B cell (primary cell): ENCODE results near the gene SGTA. TPM values are rescaled to one million over a fixed set of nuclear protein-coding genes. Genes with fewer than 3 reads are reported as not detected.

Source experiments
- ATAC-seq: fragments of 200-7000 bp; cut with Tn5 transposase; one replicate; pipeline ENCODE4 v1.10.0; 2021; ENCODE audit warnings: low read depth, mild to moderate bottlenecking, moderate number of reproducible peaks, moderate library complexity
- CTCF ChIA-PET: fragments of 350-600 bp; sonication (Branson Sonifier 250); formaldehyde crosslinking; loops from one replicate; lab custom pipeline; 2021; ENCODE audit warnings: antibody characterized with exemption, inconsistent platforms; lab: Charles Lee
- POLR2A ChIA-PET: fragments of 350-600 bp; sonication (Branson Sonifier 250); formaldehyde crosslinking; loops from one replicate; lab custom pipeline; 2021; ENCODE audit warnings: antibody characterized with exemption; lab: Charles Lee
- DNase-seq: peaks from one replicate; pipeline ENCODE4 v3.0.0; 2013
- H2AFZ ChIP-seq: 2 replicates; pipeline ENCODE4 v1.6.1; 2012; ENCODE audit warnings: mild to moderate bottlenecking, low read depth, low read length; ENCODE audit not compliant: insufficient read depth, poor library complexity, severe bottlenecking
- H3K27ac ChIP-seq, 2 donors: 1 replicate in 1 of 2; 2 replicates in 1 of 2; pipeline ENCODE4 v1.5.1; 2012 to 2013; ENCODE audit warnings: low read length in 2 of 2, mild to moderate bottlenecking in 2 of 2, moderate library complexity in 1 of 2
- H3K27me3 ChIP-seq, 4 experiments: fragments of 200-600 bp in 1 of 4; sonication (generic) in 1 of 4; replicated peaks in 1 of 4; 1 replicate in 2 of 4; 2 replicates in 2 of 4; pipeline versions ENCODE4 v1.6.1 to v1.7.0; 2013 to 2016; ENCODE audit warnings: low read length in 3 of 4, mild to moderate bottlenecking in 2 of 4, mixed read lengths in 1 of 4, moderate library complexity in 1 of 4; ENCODE audit not compliant: insufficient read depth in 4 of 4, control insufficient read depth in 3 of 4; ENCODE audit errors: control extremely low read depth in 1 of 4
- H3K36me3 ChIP-seq, 2 experiments: replicated peaks in 1 of 2; 1 replicate in 1 of 2; 2 replicates in 1 of 2; pipeline versions ENCODE4 v1.6.1 to v1.7.1; 2013; ENCODE audit warnings: low read length in 1 of 2; ENCODE audit not compliant: insufficient read depth in 2 of 2, control insufficient read depth in 1 of 2; ENCODE audit errors: control extremely low read depth in 1 of 2, extremely low read depth in 1 of 2
- H3K4me1 ChIP-seq, 2 donors: fragments of 200-600 bp in 1 of 2; sonication (generic) in 1 of 2; 1 replicate in 1 of 2; 2 replicates in 1 of 2; pipeline versions ENCODE4 v1.5.1 to v1.6.1; 2013 to 2017; ENCODE audit warnings: low read length in 2 of 2; ENCODE audit not compliant: control insufficient read depth in 2 of 2, insufficient read depth in 2 of 2
- H3K4me2 ChIP-seq: replicated peaks from 2 replicates; pipeline ENCODE3; 2012; ENCODE audit warnings: mild to moderate bottlenecking, low read depth, low read length; ENCODE audit not compliant: poor library complexity, severe bottlenecking
- H3K4me3 ChIP-seq, 5 experiments: fragments of 200-600 bp in 1 of 5; sonication (generic) in 1 of 5; 1 replicate in 3 of 5; 2 replicates in 2 of 5; pipeline versions ENCODE4 v1.5.1 to v1.7.0; 2011 to 2016; ENCODE audit warnings: low read length in 4 of 5, mild to moderate bottlenecking in 4 of 5, low read depth in 2 of 5, control low read depth in 1 of 5, moderate library complexity in 1 of 5; ENCODE audit not compliant: insufficient read depth in 1 of 5; ENCODE audit errors: control extremely low read depth in 1 of 5, extremely low read depth in 1 of 5
- H3K79me2 ChIP-seq: fragments of 200-600 bp; sonication (generic); one replicate; pipeline ENCODE4 v1.6.0; 2016; ENCODE audit warnings: low read length; ENCODE audit not compliant: control insufficient read depth, insufficient read depth
- H3K9ac ChIP-seq: fragments of 200-600 bp; sonication (generic); 2 replicates; pipeline ENCODE4 v1.6.1; 2017; ENCODE audit warnings: mild to moderate bottlenecking, low read length, moderate library complexity
- H3K9me3 ChIP-seq, 3 donors: one replicate each; pipeline versions ENCODE4 v1.6.1 to v1.7.1; 2013; ENCODE audit warnings: low read length in 2 of 3; ENCODE audit not compliant: control insufficient read depth in 2 of 3, insufficient read depth in 1 of 3; ENCODE audit errors: control extremely low read depth in 1 of 3
- H4K20me1 ChIP-seq: 2 replicates; pipeline ENCODE4 v1.6.0; 2012; ENCODE audit warnings: mild to moderate bottlenecking, low read length; ENCODE audit not compliant: insufficient read depth, control insufficient read depth, poor library complexity, severe bottlenecking
- H3K27ac Mint-ChIP-seq: one replicate; pipeline ENCODE4 v1.8.0; 2021; ENCODE audit warnings: mixed read lengths
- H3K27me3 Mint-ChIP-seq: one replicate; pipeline ENCODE4 v1.8.0; 2021; ENCODE audit warnings: mixed read lengths
- H3K4me1 Mint-ChIP-seq: one replicate; pipeline ENCODE4 v1.8.0; 2021; ENCODE audit warnings: mixed read lengths
- H3K4me3 Mint-ChIP-seq: one replicate; pipeline ENCODE4 v1.8.0; 2021; ENCODE audit warnings: mixed read lengths
- H3K9me3 Mint-ChIP-seq: one replicate; pipeline ENCODE4 v1.8.0; 2022; ENCODE audit warnings: mixed read lengths; ENCODE audit not compliant: insufficient read depth
- EZH2 ChIP-seq: IDR thresholded peaks from 2 replicates; pipeline ENCODE4 v1.6.1; 2012; ENCODE audit warnings: borderline replicate concordance, low read depth, mild to moderate bottlenecking, moderate library complexity, low read length; ENCODE audit not compliant: insufficient read depth, poor library complexity, severe bottlenecking
- WGBS: methylation state at CpG from one replicate; pipeline ENCODE4 v1.1.5; 2013; ENCODE audit warnings: missing lambda C conversion rate; ENCODE audit not compliant: insufficient coverage; 5-methylcytosine and 5-hydroxymethylcytosine counted together
- intact Hi-C: fragments of 100-400 bp; cut with micrococcal nuclease; formaldehyde crosslinking; loops from one replicate; pipeline ENCODE4 v1.10.0; 2022
- polyA plus RNA-seq: library from polyadenylated mRNA; depleted of rRNA; stranded (reverse); fragments of >200 nt; gene quantifications from 2 replicates; pipeline ENCODE4 v1.2.3, GENCODE V29; 2012
- total RNA-seq, 2 donors: library from RNA; stranded (reverse); fragments of 120-200 nt in 1 of 2; gene quantifications; 1 replicate in 1 of 2; 2 replicates in 1 of 2; pipeline versions ENCODE4 v1.2.3 to v1.2.4, GENCODE V29; 2013 to 2022
- TF ChIP-seq, protein P1 (sequence below): fragments of 200-600 bp; IDR thresholded peaks from one replicate; pipeline ENCODE4 v1.8.0; 2022; ENCODE audit warnings: antibody characterized with exemption, mild to moderate bottlenecking

Gene SGTA
- total and polyA plus RNA-seq, 2 donors (not counting 1 experiment from before 2014, with no cell fraction given), result 36.6 to 42.0 TPM

GRCh38 chr19:2716722-2717637 is 66.1 kb downstream of the SGTA start:
- intact Hi-C loops, result no loop called here
- H3K4me3 ChIP-seq, result no peak overlapping the region
- DNase-seq (no peak), ATAC-seq (no peak)
- peaks cover 0 to 4% of the 10 kb centered on the region in 2 experiments for H3K36me3 ChIP-seq
- POLR2A ChIA-PET, result no interaction called here
- no peak overlapping the region for H3K27ac ChIP-seq
- H3K9ac ChIP-seq, result no peak overlapping the region
- CTCF ChIA-PET, result interaction anchor here (1.3 kb wide), 1 partner anchor 33 kb away, joined by 6 read pairs; no protein-coding TSS in a partner anchor
- H3K4me1 ChIP-seq, result peaks cover 27 to 39% of the 10 kb centered on the region in 2 donors
- H4K20me1 ChIP-seq, result peaks cover 8% of the 10 kb centered on the region
- H3K27me3 Mint-ChIP-seq, result no peaks in the 10 kb centered on the region
- peaks cover 33% of the 10 kb centered on the region for H3K4me1 Mint-ChIP-seq
- TF ChIP-seq, protein P1, sequence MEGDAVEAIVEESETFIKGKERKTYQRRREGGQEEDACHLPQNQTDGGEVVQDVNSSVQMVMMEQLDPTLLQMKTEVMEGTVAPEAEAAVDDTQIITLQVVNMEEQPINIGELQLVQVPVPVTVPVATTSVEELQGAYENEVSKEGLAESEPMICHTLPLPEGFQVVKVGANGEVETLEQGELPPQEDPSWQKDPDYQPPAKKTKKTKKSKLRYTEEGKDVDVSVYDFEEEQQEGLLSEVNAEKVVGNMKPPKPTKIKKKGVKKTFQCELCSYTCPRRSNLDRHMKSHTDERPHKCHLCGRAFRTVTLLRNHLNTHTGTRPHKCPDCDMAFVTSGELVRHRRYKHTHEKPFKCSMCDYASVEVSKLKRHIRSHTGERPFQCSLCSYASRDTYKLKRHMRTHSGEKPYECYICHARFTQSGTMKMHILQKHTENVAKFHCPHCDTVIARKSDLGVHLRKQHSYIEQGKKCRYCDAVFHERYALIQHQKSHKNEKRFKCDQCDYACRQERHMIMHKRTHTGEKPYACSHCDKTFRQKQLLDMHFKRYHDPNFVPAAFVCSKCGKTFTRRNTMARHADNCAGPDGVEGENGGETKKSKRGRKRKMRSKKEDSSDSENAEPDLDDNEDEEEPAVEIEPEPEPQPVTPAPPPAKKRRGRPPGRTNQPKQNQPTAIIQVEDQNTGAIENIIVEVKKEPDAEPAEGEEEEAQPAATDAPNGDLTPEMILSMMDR, result no peak
- TF ChIP-seq EZH2, result no peak
- H3K4me2 ChIP-seq, result peak overlapping the region; percentile 8
- H3K27ac Mint-ChIP-seq, result no peak overlapping the region
- H2AFZ ChIP-seq, result no peak overlapping the region
- peaks cover 5% of the 10 kb centered on the region for H3K79me2 ChIP-seq
- H3K9me3 ChIP-seq, result peaks cover 0 to 25% (median 10%) of the 10 kb centered on the region in 3 donors
- H3K9me3 Mint-ChIP-seq, result peaks cover 5% of the 10 kb centered on the region
- no peak overlapping the region for H3K4me3 Mint-ChIP-seq
- H3K27me3 ChIP-seq, result peaks cover 0 to 12% (median 5%) of the 10 kb centered on the region in 4 experiments
- 97% methylated on average over 40 of the region's 51 CpGs for WGBS

DNA sequence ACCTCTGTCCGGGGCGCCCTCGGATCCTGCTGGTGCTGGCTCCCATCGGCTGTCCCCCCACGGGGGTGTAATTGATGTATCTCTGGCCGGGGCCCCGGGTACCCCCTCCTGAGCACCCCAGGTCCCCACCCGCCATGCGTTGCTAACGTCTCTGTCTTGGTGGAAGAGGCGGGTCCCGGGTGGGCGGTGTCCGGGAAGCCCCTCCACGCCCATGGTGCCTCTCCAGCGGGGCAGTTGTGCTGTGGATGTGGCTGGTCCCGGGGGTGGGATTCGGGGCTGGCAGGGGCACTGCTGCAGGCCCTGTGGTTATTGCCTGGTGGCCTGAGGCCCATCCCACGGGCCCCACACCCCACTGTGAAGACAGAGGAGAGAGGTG is 66.8 kb downstream of the SGTA start:
- 89% methylated on average over 16 of the region's 19 CpGs for WGBS
- Mint-ChIP-seq H3K27ac (no peak overlapping the region), H3K4me1 (peaks cover 36% of the 10 kb centered on the region), H3K9me3 (peaks cover 5% of the 10 kb centered on the region), H3K4me3 (no peak overlapping the region), H3K27me3 (no peaks in the 10 kb centered on the region)
- no peak for ATAC-seq
- no peak for DNase-seq
- Histone ChIP-seq H3K27ac (no peak overlapping the region), H3K9ac (no peak overlapping the region), H3K4me2 (no peak overlapping the region), H3K79me2 (no peaks in the 10 kb centered on the region), H3K4me3 (no peak overlapping the region), H3K4me1 (peaks cover 28 to 40% of the 10 kb centered on the region in 2 donors), H3K27me3 (peaks cover 0 to 7% (median 2%) of the 10 kb centered on the region in 4 experiments), H3K36me3 (peaks cover 0 to 4% of the 10 kb centered on the region in 2 experiments), H4K20me1 (peaks cover 8% of the 10 kb centered on the region), H3K9me3 (peaks cover 0 to 28% (median 10%) of the 10 kb centered on the region in 3 donors), H2AFZ (no peak overlapping the region)
- TF ChIP-seq, protein P1, result no peak
- TF ChIP-seq EZH2, result no peak
- ChIA-PET CTCF (no interaction called here), POLR2A (no interaction called here)
- intact Hi-C loops, result no loop called here
